Smooth muscle cell (in vitro differentiated cells): ENCODE results near the gene ZNF598. TPM values are rescaled to one million over a fixed set of nuclear protein-coding genes. Genes with fewer than 3 reads are reported as not detected.

Experiments
- DNase-seq: peaks from one replicate; lab custom pipeline; 2025; ENCODE audit not compliant: unreplicated experiment; lab: John Stamatoyannopoulos, UW
- H2AFZ ChIP-seq: fragments of 200-600 bp; sonication (generic); 2 replicates; pipeline ENCODE4 v1.6.0; 2016; ENCODE audit warnings: antibody characterized with exemption, low read depth, mild to moderate bottlenecking
- H3F3A ChIP-seq: fragments of 200-600 bp; sonication (generic); 2 replicates; pipeline ENCODE4 v1.6.0; 2017; ENCODE audit warnings: antibody characterized with exemption, low read depth
- H3K27ac ChIP-seq: fragments of 200-600 bp; sonication (generic); 2 replicates; pipeline ENCODE4 v1.5.1; 2016; ENCODE audit warnings: low read depth, mild to moderate bottlenecking
- H3K27me3 ChIP-seq: fragments of 200-600 bp; sonication (generic); 2 replicates; pipeline ENCODE4 v1.6.1; 2016; ENCODE audit warnings: low read depth, mild to moderate bottlenecking
- H3K36me3 ChIP-seq: fragments of 200-600 bp; sonication (generic); 2 replicates; pipeline ENCODE4 v1.5.1; 2016; ENCODE audit warnings: low read depth
- H3K4me1 ChIP-seq: fragments of 200-600 bp; sonication (generic); 2 replicates; pipeline ENCODE4 v1.5.1; 2016; ENCODE audit warnings: low read depth
- H3K4me2 ChIP-seq: fragments of 200-600 bp; sonication (generic); 2 replicates; pipeline ENCODE4 v1.6.0; 2016; ENCODE audit warnings: mild to moderate bottlenecking
- H3K4me3 ChIP-seq: fragments of 200-600 bp; sonication (generic); 2 replicates; pipeline ENCODE4 v1.5.1; 2016; ENCODE audit warnings: mild to moderate bottlenecking
- H3K79me2 ChIP-seq: fragments of 200-600 bp; sonication (generic); 2 replicates; pipeline ENCODE4 v1.6.0; 2016; ENCODE audit warnings: low read depth, mild to moderate bottlenecking
- H3K9ac ChIP-seq: fragments of 200-600 bp; sonication (generic); 2 replicates; pipeline ENCODE4 v1.6.0; 2016; ENCODE audit warnings: low read depth
- H3K9me3 ChIP-seq: fragments of 200-600 bp; sonication (generic); replicated peaks from 2 replicates; pipeline ENCODE4 v1.5.1; 2016; ENCODE audit warnings: low read depth
- H4K20me1 ChIP-seq: fragments of 200-600 bp; sonication (generic); 2 replicates; pipeline ENCODE4 v1.6.0; 2016; ENCODE audit warnings: low read depth
- WGBS: methylation state at CpG from one replicate; pipeline ENCODE4 v1.1.7; 2016; ENCODE audit warnings: low lambda C conversion rate; 5-methylcytosine and 5-hydroxymethylcytosine counted together
- polyA plus RNA-seq: library from polyadenylated mRNA; unstranded; fragments of >200 nt; fragmentation: Nextera tagmentation; extraction: Ambion mirVana; gene quantifications from 2 replicates; pipeline ENCODE4 v1.2.1, GENCODE V29; 2016
- total RNA-seq: library from RNA; depleted of rRNA; stranded (reverse); fragments of >200 nt; gene quantifications from 2 replicates; pipeline ENCODE4 v1.2.3, GENCODE V29; 2014
- TF ChIP-seq, protein P1 (sequence below): fragments of 200-600 bp; sonication (generic); IDR thresholded peaks from 2 replicates; pipeline ENCODE4 v1.5.1; 2017; ENCODE audit warnings: borderline replicate concordance, mild to moderate bottlenecking, antibody characterized with exemption; ENCODE audit not compliant: insufficient read depth, poor library complexity, severe bottlenecking

The ZNF598 gene
- total and polyA plus RNA-seq, 2 experiments from 2014 or later: 27.2 to 27.9 TPM

DNA sequence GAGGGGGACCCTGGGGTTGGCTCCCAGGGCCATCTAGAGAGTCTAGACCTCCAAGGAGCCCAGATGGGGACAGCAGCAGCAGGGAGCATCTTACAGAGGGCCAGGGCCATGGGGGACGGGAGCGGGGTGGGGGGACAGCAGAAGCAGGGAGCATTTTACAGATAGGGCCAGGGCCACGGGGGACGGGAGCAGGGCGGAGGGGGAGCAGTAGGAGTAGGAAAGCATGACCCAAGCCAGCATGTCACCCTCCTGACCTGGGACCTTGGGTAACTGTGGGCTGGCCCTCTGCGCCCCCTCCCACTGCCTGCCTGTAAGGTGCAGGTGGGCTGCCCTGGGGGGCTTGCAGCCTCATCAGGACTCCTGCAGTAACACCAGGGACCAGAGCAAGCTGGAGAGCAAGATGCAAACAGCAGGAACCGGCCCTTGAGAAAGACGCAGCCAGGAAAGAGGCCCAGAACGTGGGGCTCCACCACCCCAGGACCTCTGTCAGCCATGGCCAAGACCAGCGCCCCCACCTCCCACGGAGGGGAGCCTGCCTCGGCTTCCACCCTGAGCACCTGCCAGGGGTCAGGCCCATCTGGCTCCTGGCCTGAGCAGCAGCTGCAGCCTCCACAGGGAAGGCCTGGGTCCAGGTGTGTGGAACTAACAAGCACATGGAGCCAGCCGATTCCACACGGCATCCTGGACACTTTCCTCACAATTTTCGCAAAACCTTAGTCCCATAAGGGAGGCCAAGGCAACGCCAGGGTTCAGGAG is 2.4 kb downstream of the ZNF598 start:
- Histone ChIP-seq H3K79me2 (peaks cover 62% of the 10 kb centered on the region), H4K20me1 (peaks cover 69% of the 10 kb centered on the region)

DNA sequence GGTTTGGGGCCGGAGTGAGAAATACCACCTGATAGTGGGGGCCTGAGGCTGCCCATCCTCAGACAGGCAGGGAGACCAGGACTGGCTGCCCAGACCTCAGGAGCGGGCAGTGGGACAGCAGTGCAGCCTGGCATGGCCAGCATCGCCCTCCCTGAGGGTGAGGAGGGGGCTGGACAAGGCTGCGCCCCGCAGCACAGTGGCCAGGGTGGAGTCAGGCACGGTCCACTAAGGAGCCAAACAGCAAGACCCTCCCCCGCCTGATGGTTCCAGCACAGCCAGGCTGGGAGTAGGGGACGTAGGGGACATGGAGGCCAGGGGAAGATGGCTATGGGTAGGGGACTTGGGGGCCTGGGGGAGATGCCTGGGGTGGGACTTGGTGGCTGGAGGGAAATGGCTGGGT is 3.3 kb downstream of the ZNF598 start:
- Histone ChIP-seq H3K9ac (no peak overlapping the region), H3K27me3 (no peaks in the 10 kb centered on the region), H3K36me3 (no peaks in the 10 kb centered on the region), H3K4me1 (peaks cover 27% of the 10 kb centered on the region), H3K27ac (no peak overlapping the region), H3K4me3 (no peak overlapping the region), H3F3A (no peaks in the 10 kb centered on the region), H3K9me3 (no peaks in the 10 kb centered on the region), H2AFZ (no peak overlapping the region), H3K4me2 (no peak overlapping the region), H3K79me2 (peaks cover 66% of the 10 kb centered on the region), H4K20me1 (peaks cover 76% of the 10 kb centered on the region)
- WGBS: 98% methylated on average over 7 of the region's 8 CpGs
- TF ChIP-seq, protein P1, sequence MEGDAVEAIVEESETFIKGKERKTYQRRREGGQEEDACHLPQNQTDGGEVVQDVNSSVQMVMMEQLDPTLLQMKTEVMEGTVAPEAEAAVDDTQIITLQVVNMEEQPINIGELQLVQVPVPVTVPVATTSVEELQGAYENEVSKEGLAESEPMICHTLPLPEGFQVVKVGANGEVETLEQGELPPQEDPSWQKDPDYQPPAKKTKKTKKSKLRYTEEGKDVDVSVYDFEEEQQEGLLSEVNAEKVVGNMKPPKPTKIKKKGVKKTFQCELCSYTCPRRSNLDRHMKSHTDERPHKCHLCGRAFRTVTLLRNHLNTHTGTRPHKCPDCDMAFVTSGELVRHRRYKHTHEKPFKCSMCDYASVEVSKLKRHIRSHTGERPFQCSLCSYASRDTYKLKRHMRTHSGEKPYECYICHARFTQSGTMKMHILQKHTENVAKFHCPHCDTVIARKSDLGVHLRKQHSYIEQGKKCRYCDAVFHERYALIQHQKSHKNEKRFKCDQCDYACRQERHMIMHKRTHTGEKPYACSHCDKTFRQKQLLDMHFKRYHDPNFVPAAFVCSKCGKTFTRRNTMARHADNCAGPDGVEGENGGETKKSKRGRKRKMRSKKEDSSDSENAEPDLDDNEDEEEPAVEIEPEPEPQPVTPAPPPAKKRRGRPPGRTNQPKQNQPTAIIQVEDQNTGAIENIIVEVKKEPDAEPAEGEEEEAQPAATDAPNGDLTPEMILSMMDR: no peak
- DNase-seq: no peak

More for the DNA sequence above, 2.4 kb downstream of the ZNF598 start:
- H3K27ac ChIP-seq: no peak overlapping the region
- H2AFZ ChIP-seq: no peak overlapping the region
- TF ChIP-seq, protein P1: no peak
- no peak overlapping the region for H3K9ac ChIP-seq
- H3K9me3 ChIP-seq: no peaks in the 10 kb centered on the region
- no peaks in the 10 kb centered on the region for H3K27me3 ChIP-seq
- no peak overlapping the region for H3K4me3 ChIP-seq
- WGBS: 94% methylated on average over 14 of the region's 16 CpGs
- H3K4me1 ChIP-seq: peaks cover 27% of the 10 kb centered on the region
- no peak for DNase-seq
- peak overlapping the region; percentile 90 for H3K4me2 ChIP-seq
- no peaks in the 10 kb centered on the region for H3K36me3 ChIP-seq
- no peaks in the 10 kb centered on the region for H3F3A ChIP-seq

DNA sequence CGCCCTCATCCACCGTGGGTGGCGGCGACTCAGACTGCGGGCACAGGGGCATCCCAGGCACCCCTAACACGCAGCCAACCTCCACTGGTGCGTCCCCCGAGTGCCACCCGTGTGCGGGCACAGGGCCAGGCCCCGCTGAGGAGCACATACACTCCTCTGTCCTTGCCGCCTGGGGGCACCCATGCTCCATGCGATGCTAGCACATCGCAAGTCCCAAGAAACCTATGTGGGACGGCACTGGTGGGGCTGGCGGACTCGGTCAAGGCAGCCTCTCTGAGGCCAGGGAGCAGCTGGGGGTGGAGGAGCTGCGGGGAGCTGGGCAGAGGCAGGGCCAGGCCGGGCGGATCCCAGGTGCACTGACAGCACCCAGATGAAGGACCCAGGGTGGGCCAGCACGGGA is 4.0 kb downstream of the ZNF598 start:
- 92% methylated on average over 21 of the region's 21 CpGs for WGBS
- no peak overlapping the region for H3K9ac ChIP-seq

More for the DNA sequence above, 4.0 kb downstream of the ZNF598 start:
- H3K4me1 ChIP-seq: peaks cover 27% of the 10 kb centered on the region
- H2AFZ ChIP-seq: no peak overlapping the region
- H3K4me3 ChIP-seq: no peak overlapping the region
- peaks cover 66% of the 10 kb centered on the region for H3K79me2 ChIP-seq
- DNase-seq: no peak
- H3K27ac ChIP-seq: no peak overlapping the region
- no peaks in the 10 kb centered on the region for H3K36me3 ChIP-seq
- H4K20me1 ChIP-seq: peaks cover 81% of the 10 kb centered on the region
- H3F3A ChIP-seq: no peaks in the 10 kb centered on the region
- TF ChIP-seq, protein P1: no peak
- no peaks in the 10 kb centered on the region for H3K27me3 ChIP-seq
- H3K4me2 ChIP-seq: no peak overlapping the region
- H3K9me3 ChIP-seq: no peaks in the 10 kb centered on the region
